SK-N-SH (cell line): ENCODE data around the gene LACTBL1. TPM values are rescaled to one million over a fixed set of nuclear protein-coding genes. Genes with fewer than 3 reads are reported as not detected.
A peak's percentile ranks its signal among the peaks of the same experiment; 100 is the strongest.

Experiments
- CTCF ChIA-PET: fragments of 300-600, 350-600 bp; formaldehyde crosslinking; extraction: SDS; loops from one replicate; lab custom pipeline; 2021; lab: Yijun Ruan, JAX
- POLR2A ChIA-PET: fragments of 350-600 bp; sonication (Branson Sonifier 250); formaldehyde crosslinking; extraction: SDS; loops from one replicate; lab custom pipeline; 2020; ENCODE audit warnings: antibody characterized with exemption, inconsistent platforms; lab: Yijun Ruan, JAX
- DNase-seq: peaks from one replicate; pipeline ENCODE4 v3.0.0; 2012
- H2AFZ ChIP-seq: fragments of 200-600 bp; sonication (generic); 2 replicates; pipeline ENCODE4 v1.8.1; 2016; ENCODE audit warnings: antibody characterized with exemption, mild to moderate bottlenecking, low read depth
- H3F3A ChIP-seq: fragments of 200-600 bp; sonication (generic); replicated peaks from 2 replicates; pipeline ENCODE3; 2016; ENCODE audit warnings: antibody characterized with exemption, mild to moderate bottlenecking; ENCODE audit not compliant: insufficient read depth
- H3K27ac ChIP-seq, 2 experiments: fragments of 200-500 bp in 1 of 2; fragments of 200-600 bp in 1 of 2; sonication (Bioruptor generic) in 1 of 2; sonication (generic), shearing (Covaris generic) in 1 of 2; 2 replicates each; pipeline versions ENCODE4 v1.5.1 to v1.6.1; 2014 to 2016; ENCODE audit warnings: low read depth in 2 of 2, inconsistent platforms in 1 of 2, low read length in 1 of 2, mild to moderate bottlenecking in 1 of 2, mixed read lengths in 1 of 2
- H3K27me3 ChIP-seq: fragments of 200-600 bp; sonication (generic), shearing (Covaris generic); 2 replicates; pipeline ENCODE4 v1.6.1; 2016; ENCODE audit warnings: mixed run types; ENCODE audit not compliant: insufficient read depth
- H3K36me3 ChIP-seq, 2 experiments: fragments of 200-500 bp in 1 of 2; fragments of 200-600 bp in 1 of 2; sonication (Bioruptor generic) in 1 of 2; sonication (generic) in 1 of 2; replicated peaks in 1 of 2; 2 replicates each; pipeline versions ENCODE3 to v1.5.1; 2014 to 2016; ENCODE audit warnings: low read length in 1 of 2, mild to moderate bottlenecking in 1 of 2; ENCODE audit not compliant: insufficient read depth in 2 of 2, control insufficient read depth in 1 of 2
- H3K4me1 ChIP-seq, 2 experiments: fragments of 200-500 bp in 1 of 2; fragments of 200-600 bp in 1 of 2; sonication (Bioruptor generic) in 1 of 2; sonication (generic), shearing (Covaris generic) in 1 of 2; 2 replicates each; pipeline versions ENCODE4 v1.5.1 to v1.6.1; 2014 to 2016; ENCODE audit warnings: low read depth in 1 of 2, low read length in 1 of 2, mixed run types in 1 of 2; ENCODE audit not compliant: insufficient read depth in 2 of 2, control insufficient read depth in 1 of 2
- H3K4me2 ChIP-seq: fragments of 200-600 bp; sonication (generic), shearing (Covaris generic); 2 replicates; pipeline ENCODE4 v1.6.1; 2017; ENCODE audit warnings: mixed run types
- H3K4me3 ChIP-seq, 2 experiments: fragments of 200-500 bp in 1 of 2; fragments of 200-600 bp in 1 of 2; sonication (Bioruptor generic) in 1 of 2; sonication (generic), shearing (Covaris generic) in 1 of 2; 2 replicates each; pipeline versions ENCODE4 v1.5.1 to v1.8.1; 2014 to 2016; ENCODE audit warnings: low read depth in 2 of 2, inconsistent platforms in 1 of 2, low read length in 1 of 2, mild to moderate bottlenecking in 1 of 2, mixed read lengths in 1 of 2, moderate library complexity in 1 of 2
- H3K79me2 ChIP-seq: fragments of 200-600 bp; sonication (generic); 2 replicates; pipeline ENCODE4 v1.8.1; 2017; ENCODE audit warnings: mild to moderate bottlenecking; ENCODE audit not compliant: insufficient read depth
- H3K9ac ChIP-seq: fragments of 200-600 bp; sonication (generic); 2 replicates; pipeline ENCODE4 v1.6.1; 2017; ENCODE audit warnings: mixed run types
- H3K9me2 ChIP-seq: fragments of 200-600 bp; sonication (generic); 2 replicates; pipeline ENCODE4 v1.6.1; 2017; ENCODE audit warnings: mixed run types
- H3K9me3 ChIP-seq: fragments of 200-600 bp; sonication (generic); 2 replicates; pipeline ENCODE4 v1.6.1; 2017; ENCODE audit warnings: mixed run types, mild to moderate bottlenecking, moderate library complexity
- H4K20me1 ChIP-seq: fragments of 200-600 bp; sonication (generic); 2 replicates; pipeline ENCODE4 v1.6.1; 2017; ENCODE audit warnings: mild to moderate bottlenecking, mixed run types; ENCODE audit not compliant: insufficient read depth
- FOSL2 ChIP-seq: IDR thresholded peaks from 2 replicates; pipeline ENCODE4 v1.4.0; 2012; ENCODE audit warnings: low read depth, mild to moderate bottlenecking, moderate library complexity, borderline replicate concordance
- GATA2 ChIP-seq: sonication (generic); formaldehyde crosslinking; IDR thresholded peaks from 2 replicates; pipeline ENCODE4 v1.5.0; 2020; ENCODE audit warnings: mild to moderate bottlenecking, missing genetic modification reagents
- JUND ChIP-seq: IDR thresholded peaks from 2 replicates; pipeline ENCODE4 v1.4.0; 2012
- RCOR1 ChIP-seq: fragments of 150-350 bp; IDR thresholded peaks from 2 replicates; pipeline ENCODE4 v1.6.1; 2017; ENCODE audit warnings: antibody characterized with exemption, low read length
- RFX5 ChIP-seq: IDR thresholded peaks from 2 replicates; pipeline ENCODE4 v1.6.1; 2012; ENCODE audit warnings: mild to moderate bottlenecking, improper control_type of control experiment, low read length
- SIN3A ChIP-seq: IDR thresholded peaks from 2 replicates; pipeline ENCODE4 v1.6.1; 2012; ENCODE audit warnings: low read depth, mild to moderate bottlenecking, low read length, moderate library complexity, borderline replicate concordance
- WGBS: methylation state at CpG from one replicate; pipeline ENCODE4 v1.1.6; 2017; ENCODE audit warnings: low lambda C conversion rate; 5-methylcytosine and 5-hydroxymethylcytosine counted together
- polyA plus RNA-seq, 3 experiments: library from polyadenylated mRNA; depleted of rRNA; stranded (reverse); fragments of >200 nt; gene quantifications; 2 replicates each; pipeline ENCODE4 v1.2.3, GENCODE V29; 2012
- TF ChIP-seq, protein P1 (sequence below): fragments of 150-350 bp; IDR thresholded peaks from 2 replicates; pipeline ENCODE4 v1.6.1; 2016; ENCODE audit warnings: mild to moderate bottlenecking, low read depth, low read length

The LACTBL1 gene
- polyA plus RNA-seq, 1 of the 3 experiments (the other 2 are of a cell fraction) = not detected

DNA sequence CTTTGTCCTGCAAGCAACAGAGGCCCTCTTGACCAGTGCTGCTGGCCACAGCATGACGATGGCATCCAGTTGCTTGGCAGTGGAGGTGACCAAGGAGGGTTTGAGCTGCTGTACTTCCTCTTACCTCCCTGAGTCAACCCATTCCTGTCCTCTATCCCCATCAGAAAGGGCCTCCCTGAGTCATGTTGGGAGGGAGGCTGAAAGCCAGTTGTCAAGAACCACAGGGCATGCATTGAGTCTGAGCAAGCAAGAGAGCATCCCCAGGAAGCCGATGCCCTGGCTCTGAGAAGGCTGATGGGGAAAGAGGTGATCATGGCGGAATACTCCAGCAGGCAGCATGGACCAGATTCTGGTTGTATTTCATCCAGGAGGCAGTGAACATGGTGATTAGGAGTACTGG lies 69.6 kb downstream of the LACTBL1 start:
- H2AFZ ChIP-seq = no peak overlapping the region
- peaks cover 0 to 6% of the 10 kb centered on the region in 2 experiments; a peak in 2 of 4 replicates for H3K4me1 ChIP-seq
- H3K4me3 ChIP-seq = no peak overlapping the region
- no peaks in the 10 kb centered on the region for H3K9me3 ChIP-seq
- DNase-seq = no peak
- no peak overlapping the region for H3K27ac ChIP-seq
- 87% methylated on average over 3 of the region's 3 CpGs for WGBS
- TF ChIP-seq RFX5 = no peak
- no peak for TF ChIP-seq GATA2 (CRISPR knock-in tag)
- no peak for TF ChIP-seq SIN3A
- TF ChIP-seq, protein P1, sequence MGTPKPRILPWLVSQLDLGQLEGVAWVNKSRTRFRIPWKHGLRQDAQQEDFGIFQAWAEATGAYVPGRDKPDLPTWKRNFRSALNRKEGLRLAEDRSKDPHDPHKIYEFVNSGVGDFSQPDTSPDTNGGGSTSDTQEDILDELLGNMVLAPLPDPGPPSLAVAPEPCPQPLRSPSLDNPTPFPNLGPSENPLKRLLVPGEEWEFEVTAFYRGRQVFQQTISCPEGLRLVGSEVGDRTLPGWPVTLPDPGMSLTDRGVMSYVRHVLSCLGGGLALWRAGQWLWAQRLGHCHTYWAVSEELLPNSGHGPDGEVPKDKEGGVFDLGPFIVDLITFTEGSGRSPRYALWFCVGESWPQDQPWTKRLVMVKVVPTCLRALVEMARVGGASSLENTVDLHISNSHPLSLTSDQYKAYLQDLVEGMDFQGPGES = no peak
- TF ChIP-seq JUND = 0 out of 2 replicates have a peak, but pooled peaks have one; percentile 23
- peak; percentile 51; the same call in 1 of the 2 replicates for TF ChIP-seq FOSL2
- no peak for TF ChIP-seq RCOR1
- H4K20me1 ChIP-seq = no peaks in the 10 kb centered on the region
- ChIA-PET CTCF (interaction anchor here (1.0 to 3.6 kb wide), 5 partner anchors 14 to 238 kb away, joined by 3 to 15 read pairs (median 3); no protein-coding TSS in a partner anchor), POLR2A (no interaction called here)
- no peaks in the 10 kb centered on the region for H3K79me2 ChIP-seq
- H3K36me3 ChIP-seq = peaks cover 7 to 17% of the 10 kb centered on the region in 2 experiments
- peak overlapping the region; percentile 38; the same call in 1 of the 2 replicates for H3K4me2 ChIP-seq
- no peaks in the 10 kb centered on the region for H3K9me2 ChIP-seq
- H3F3A ChIP-seq = no peaks in the 10 kb centered on the region
- no peaks in the 10 kb centered on the region for H3K27me3 ChIP-seq
- no peak overlapping the region for H3K9ac ChIP-seq

Other genes with a start within 250 kb of the LACTBL1 start
- gene TEX46, start 43.0 kb upstream of the LACTBL1 start, polyA plus RNA-seq (2012; rRNA removed) = 0.20 TPM in 1 of 2 replicates, not detected in the other
- 71.0 and 78.5 TPM in 2 replicates for gene KDM1A, start 46.6 kb upstream of the LACTBL1 start, polyA plus RNA-seq (2012; rRNA removed)
- gene LUZP1, start 196.0 kb upstream of the LACTBL1 start, polyA plus RNA-seq (2012; rRNA removed) = 8.9 and 12.5 TPM in 2 replicates
- 0.29 and 0.39 TPM in 2 replicates for gene HTR1D, start 244.6 kb upstream of the LACTBL1 start, polyA plus RNA-seq (2012; rRNA removed)